GM12872 (cell line): ENCODE measurements around the gene SLC13A4.

Experiments used
- TF ChIP-seq, protein P1 (sequence below): IDR thresholded peaks from 3 replicates; pipeline ENCODE4 v1.5.1; 2011; ENCODE audit warnings: low read depth, mild to moderate bottlenecking, low read length, moderate library complexity; ENCODE audit not compliant: insufficient read depth

The SLC13A4 gene

DNA sequence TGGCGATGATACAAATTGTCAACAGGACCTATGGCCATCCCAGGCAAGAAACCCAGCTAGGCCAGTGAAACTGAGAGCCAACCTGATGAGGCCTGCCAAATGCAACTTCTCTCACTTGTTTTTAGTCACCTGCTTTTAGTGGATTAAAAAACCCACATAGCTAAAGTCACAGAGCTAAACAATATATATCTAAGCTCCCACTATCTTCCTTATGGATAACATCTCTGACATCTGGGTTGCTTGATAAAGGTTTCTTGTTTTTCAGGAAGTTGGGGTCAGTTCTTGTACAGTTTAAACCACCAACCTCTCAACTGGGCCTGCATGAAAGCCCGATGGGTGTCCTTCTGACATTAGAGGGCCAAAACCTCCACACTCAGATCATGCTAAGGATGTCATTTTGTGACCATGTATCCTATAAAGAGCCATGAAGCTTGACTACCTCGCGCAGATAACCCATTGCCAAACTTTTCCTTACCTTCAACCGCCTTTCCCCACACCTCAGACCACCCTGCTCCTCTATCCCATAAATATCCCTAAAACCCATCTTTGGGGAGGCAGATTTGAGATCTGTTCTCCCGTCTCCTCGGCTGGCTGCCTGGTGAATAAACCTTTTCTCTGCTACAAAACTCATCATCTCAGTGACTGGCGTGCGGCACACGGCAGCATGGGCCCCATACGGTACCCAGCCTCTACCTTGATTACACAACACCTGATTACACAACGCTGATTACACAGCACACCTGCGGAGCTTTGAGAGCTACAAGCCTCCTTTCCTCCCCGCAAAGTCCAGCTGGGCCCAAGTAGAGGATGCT is 66.5 kb downstream of the SLC13A4 start:
- TF ChIP-seq, protein P1, sequence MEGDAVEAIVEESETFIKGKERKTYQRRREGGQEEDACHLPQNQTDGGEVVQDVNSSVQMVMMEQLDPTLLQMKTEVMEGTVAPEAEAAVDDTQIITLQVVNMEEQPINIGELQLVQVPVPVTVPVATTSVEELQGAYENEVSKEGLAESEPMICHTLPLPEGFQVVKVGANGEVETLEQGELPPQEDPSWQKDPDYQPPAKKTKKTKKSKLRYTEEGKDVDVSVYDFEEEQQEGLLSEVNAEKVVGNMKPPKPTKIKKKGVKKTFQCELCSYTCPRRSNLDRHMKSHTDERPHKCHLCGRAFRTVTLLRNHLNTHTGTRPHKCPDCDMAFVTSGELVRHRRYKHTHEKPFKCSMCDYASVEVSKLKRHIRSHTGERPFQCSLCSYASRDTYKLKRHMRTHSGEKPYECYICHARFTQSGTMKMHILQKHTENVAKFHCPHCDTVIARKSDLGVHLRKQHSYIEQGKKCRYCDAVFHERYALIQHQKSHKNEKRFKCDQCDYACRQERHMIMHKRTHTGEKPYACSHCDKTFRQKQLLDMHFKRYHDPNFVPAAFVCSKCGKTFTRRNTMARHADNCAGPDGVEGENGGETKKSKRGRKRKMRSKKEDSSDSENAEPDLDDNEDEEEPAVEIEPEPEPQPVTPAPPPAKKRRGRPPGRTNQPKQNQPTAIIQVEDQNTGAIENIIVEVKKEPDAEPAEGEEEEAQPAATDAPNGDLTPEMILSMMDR: no peak

DNA sequence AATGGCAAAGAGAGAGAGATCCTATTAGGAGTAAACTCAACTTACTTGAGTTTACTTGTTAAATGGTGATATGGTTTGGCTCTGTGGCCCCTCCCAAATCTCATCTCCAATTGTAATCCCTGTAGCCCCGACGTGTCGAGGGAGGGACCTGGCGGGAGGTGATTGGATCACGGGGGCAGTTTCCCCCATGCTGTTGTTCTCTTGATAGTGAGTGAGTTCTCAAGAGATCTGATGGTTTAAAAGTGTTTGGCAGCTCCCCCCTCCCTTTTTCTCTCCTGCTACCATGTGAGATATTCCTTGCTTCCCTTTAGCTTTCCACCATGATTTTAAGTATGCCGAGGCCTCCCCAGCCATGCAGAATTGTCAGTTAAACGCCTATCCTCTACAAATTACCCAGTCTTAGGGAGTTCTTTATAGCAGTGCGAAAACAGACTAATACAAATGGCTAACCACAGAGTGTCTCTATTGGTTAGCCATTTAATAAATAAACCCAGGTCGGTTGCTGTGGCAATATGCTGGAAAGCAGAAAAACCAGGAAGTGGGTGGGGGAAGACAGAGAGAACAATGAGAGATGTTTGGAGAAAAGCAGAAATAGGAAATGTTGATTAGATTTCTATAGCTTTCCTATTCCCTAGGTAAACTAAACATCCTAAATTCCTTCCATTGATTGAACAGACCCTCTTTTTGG is 68.7 kb downstream of the SLC13A4 start:
- TF ChIP-seq, protein P1: no peak

DNA sequence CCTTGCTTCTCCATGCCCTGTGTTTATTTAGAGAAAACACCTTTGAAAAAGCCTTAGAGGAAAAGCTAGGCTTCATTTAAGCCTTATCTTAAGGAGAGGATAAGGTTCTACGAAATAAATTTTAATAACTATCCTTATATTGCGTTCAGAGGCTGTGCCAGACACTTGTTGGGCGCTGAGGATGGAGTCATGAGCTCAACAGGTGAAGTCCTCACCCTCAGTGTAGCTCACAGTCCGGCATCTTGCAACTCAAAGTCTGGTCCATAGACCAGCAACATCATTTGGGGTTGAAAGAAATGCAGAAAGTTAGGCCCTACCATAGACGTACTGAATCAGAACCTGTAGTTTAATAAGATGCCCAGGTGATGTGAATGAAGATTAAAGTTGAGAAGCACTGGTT is 69.4 kb downstream of the SLC13A4 start:
- TF ChIP-seq, protein P1: no peak

DNA sequence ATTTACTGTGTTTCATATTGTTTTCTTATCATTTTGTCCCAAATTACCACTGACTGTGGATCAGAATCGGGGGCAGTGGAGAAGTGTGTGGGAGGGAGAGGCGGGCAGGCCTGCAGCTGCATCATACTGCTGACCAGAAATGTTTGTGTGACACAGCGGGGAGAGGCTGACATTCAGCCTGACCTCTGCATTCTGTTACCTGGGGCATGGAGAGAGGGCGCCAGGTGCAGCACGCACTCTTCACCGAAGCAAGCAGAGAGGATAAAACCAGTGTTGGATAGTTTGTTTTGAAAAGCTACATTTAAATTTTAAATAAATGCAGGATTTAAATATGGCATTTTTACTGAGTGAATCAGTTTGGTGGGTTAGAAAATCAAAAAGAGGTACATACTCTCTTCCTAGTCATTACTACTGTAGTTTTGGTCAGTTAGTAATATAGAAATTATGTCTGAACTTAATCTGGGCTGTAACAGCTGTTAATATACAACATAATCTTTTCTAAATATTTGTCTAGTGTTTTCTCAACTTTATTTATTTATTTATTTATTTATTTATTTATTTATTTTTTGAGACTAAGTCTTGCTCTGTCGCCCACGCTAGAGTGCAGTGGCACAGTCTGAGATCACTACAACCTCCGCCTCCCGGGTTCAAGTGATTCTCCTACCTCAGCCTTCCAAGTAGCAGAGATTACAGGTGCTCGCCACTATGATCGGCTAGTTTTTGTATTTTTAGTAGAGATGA is 74.5 kb downstream of the SLC13A4 start:
- TF ChIP-seq, protein P1: no peak

DNA sequence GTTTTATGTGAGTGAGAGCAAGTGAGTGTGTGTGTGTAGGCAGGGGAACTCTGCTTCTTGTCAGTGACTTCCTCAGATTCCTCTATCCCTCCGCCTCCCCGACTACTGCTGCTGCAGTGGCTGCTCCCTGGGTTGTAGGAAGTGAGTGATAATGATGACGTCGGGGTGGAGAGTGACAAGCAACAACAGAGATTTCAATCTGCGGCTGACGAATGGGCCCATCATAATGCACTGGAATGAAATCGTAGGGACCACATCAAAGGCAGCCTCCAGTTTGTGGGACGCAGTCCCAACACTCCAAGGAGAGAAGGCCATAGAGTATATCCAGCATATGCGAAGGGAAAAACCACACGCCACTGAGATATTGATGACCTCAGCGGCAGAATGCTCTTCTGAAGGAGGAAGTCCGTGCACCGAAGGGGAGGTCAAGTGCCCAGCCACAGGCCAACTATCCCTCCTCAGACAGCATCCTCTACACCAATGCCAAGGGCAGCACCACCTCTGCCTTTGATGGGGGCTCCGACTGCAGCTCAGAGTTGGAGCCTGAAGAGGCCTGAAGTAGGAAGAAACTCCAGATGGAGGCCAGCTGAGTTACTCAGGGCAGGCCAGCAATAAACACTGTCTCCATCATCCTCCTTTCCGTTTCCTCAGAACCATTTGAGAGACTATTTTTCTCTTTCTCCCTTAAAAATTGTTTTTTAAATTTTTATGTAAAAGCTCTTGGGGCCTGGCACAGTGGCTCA is 77.0 kb downstream of the SLC13A4 start:
- TF ChIP-seq, protein P1: no peak

DNA sequence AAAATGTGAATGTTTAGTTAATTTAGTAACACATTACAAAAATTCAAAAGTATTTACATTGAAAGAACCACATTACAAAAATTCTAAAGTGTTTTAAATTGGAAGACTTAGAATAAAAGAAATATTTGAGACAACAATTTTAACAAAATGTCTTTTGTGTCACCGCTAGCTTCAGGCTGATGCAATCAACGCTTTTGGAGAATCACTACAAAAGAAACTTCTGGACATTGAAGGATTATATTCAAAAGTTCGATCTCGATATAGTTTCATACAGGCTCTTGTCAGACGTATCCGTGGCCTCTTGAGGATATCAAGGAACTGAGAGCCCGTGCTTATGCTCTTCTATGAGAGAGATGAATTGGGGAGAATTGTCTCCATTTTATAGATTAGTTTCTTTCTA is 79.8 kb downstream of the SLC13A4 start:
- TF ChIP-seq, protein P1: no peak
